HG02840 (cell line): Measurements from ENCODE around the gene DPP6.

ENCODE experiments used
- ATAC-seq: cut with Tn5 transposase; IDR thresholded peaks from one replicate; pipeline ENCODE4 v1.9.1; 2021; ENCODE audit warnings: mild to moderate bottlenecking, moderate library complexity, moderate number of reproducible peaks; ENCODE audit not compliant: unreplicated experiment, low FRiP score

The DPP6 gene

GRCh38 chr7:154324196-154324595 lies 272.0 kb downstream of the DPP6 start:
- ATAC-seq, result no peak

DNA sequence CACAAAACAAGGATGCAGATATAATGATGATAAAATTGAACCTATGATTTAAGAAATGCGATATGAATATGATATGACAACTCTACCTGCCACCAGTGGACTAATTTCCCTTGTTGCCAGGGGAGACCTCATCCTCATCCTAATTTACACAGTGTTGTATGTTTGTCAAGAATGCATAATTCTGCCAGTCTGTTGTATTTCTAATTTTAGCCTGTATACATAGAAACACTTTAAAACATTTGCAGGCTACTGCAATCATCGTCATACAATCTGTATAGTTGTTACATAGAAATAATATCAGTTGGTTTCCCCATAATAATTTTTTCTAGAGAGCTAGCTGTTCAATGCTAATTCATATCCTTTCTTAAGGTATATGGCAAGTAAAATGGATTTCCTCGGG lies 274.2 kb downstream of the DPP6 start:
- ATAC-seq, result no peak

GRCh38 chr7:154330318-154330717 lies 278.1 kb downstream of the DPP6 start:
- no peak for ATAC-seq

DNA sequence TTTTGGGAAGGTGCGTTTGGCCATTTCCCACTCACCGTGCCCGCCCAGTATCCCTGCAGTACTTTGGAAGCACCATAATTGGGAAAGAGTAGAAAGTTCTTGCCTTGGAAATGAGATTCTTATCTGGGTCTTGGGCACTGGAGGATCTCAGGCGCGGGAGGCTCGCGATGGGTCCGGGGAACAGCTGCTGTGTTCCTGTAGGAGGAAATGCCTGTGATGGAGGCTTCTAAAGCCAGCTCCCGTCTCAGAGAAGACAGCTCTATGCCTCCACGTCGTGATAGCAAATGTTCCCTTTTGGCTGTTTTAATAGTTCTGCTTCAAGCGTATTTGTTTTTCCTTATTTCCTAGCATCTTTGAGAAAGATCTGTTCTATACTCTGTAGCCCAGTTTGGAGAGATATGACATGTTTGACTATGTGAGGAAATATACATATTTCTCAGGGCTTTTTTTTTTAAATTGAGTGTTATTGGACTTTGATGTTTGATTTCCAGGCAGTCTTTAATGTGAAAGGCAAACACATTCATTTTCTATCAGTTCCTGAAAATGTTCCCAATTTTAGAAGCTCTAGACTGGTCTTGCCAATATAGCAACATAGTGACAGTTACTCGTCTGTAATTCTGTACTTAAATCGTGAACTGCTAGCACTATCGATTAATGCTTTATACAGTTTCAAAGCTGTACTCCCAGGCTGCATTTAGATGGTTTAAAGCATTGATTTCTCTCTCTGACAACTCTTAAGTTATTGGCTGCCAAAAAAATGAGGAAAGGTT lies 280.8 kb downstream of the DPP6 start:
- ATAC-seq, result no peak

DNA sequence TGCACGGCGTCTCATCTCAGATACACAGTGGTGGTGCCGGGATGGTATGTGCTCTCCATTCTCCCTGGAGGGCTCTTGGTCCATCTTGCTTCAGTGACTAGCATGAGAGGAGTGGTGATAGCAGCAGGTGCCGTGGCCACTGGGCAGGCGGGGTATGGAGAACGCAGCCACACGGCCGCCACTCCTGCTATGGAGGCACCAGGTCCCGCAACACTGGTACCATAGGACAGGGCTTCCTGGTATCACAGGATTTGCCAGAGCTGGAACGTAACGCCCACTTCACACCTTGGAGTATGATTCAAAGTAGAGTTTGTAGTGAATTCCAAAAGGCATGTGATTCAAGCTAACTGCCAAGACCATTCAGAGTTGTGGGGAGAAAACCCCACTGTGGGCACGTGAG lies 284.1 kb downstream of the DPP6 start:
- ATAC-seq, result no peak

DNA sequence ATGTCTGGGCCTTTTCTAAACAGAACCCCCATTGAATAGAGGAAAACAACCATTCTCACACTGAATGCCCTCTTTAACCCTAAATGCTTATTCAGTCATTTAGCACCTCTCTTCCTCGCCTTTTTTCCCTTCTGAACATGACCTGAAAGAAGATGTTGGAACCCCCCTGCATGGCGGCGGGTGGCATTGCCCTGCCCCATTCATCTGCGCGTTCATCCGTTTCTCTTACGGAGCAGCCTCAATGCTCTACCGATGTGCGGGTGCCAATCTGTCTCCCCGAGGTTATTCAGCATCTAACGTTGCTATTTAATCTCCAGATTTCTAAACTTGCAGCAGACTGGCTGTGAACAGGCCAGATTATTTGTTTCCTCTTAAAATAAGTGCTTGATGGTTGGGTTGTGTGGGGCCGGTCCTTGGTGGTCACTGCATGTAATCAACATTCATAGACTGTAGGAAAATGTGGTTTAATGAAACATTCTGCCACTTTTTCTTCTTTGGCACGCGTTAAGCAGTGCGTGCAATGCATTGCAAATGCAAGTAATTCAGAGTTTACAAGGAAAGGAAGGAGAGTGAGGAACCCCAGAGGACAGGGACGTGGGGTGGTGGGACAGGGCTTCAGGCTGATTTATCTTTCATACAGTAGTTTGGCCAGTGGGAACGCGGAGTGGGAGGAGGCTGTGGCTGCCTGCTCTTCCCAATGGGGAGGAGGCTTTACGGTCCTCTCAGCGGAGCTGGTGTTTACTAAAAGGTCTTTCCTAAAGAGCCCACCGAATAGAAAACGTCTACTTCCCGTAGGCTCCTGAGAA lies 286.7 kb downstream of the DPP6 start:
- no peak for ATAC-seq

DNA sequence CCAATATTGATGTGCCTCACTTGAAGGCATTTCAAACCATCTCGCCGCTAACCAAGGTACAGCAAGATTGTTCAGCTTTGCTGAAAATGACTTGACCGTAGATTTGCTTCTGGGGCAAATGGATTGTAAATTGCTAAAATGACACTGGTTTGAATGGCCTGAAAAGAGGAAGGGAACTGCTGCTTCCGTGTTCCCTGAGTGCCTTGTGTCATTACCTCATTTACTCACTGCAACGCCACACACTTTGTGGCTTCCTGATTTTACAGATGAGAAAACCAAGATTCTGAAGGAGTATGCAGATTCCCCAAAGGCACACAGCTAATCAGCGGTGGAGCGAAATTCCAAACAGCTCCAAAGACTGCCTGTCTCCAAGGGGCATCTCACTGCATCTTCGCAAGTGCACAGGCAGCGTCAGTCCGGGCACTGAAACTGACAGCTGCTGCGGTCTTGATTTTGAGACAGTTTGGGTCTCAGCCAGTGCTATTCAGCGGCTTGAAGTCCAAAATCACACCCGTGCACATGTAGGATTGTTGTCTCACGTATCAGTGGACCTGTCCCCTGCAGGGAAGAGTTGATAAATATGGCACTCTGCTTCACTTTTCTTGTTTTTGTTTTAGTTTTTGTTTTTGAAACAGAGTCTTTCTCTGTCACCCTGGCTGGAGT lies 290.9 kb downstream of the DPP6 start:
- no peak for ATAC-seq

- no peak for ATAC-seq
Measured at GRCh38 chr7:154343778-154344412, 291.7 kb downstream of the DPP6 start.

GRCh38 chr7:154345093-154345492 lies 292.9 kb downstream of the DPP6 start:
- no peak for ATAC-seq

DNA sequence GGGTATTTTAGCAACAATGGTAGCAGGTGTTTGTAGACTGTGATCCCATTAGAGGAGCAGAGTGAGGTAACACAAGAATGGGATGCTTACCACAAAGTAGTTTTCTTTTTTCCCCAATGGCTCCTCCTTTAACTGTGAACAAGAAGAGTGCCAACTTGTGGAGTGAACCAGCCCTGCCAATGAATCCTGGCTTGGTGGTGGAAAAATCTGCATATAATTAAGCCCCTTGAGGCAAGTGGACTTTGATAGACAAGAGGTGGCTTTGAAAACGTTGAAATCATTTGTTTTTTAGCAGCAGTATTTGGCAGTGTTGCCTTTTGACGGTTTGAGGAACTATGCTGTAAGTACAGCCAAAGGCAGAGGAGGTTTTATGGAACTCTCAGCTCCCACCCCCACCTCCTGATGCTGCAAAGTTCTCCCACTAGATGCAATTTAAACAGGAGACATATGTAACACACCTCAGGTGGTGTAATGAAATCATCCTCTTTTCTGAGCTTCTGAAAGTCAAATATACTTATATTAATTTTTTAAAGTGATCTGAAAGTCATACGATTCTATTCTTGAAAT lies 295.6 kb downstream of the DPP6 start:
- no peak for ATAC-seq

GRCh38 chr7:154350892-154351291 lies 298.7 kb downstream of the DPP6 start:
- no peak for ATAC-seq

DNA sequence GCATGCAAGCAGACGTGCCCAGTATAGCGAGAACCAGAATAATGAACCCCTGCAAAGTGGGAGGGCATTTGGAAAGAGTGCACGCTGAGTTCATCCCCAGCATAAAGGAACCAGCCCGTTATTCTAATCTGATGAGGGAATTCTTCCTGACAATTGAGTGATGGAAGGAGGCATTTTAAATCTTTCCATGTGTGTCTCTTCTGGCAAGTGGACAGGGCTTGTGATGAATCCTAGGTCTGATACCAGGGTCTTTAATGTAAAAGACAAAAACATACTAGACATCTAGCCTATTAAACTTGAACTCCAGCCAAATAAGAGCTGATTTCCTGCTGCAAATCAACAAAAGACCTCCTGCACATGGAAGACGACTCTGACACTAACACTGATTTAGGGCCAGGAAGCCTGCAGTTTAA lies 301.2 kb downstream of the DPP6 start:
- no peak for ATAC-seq

DNA sequence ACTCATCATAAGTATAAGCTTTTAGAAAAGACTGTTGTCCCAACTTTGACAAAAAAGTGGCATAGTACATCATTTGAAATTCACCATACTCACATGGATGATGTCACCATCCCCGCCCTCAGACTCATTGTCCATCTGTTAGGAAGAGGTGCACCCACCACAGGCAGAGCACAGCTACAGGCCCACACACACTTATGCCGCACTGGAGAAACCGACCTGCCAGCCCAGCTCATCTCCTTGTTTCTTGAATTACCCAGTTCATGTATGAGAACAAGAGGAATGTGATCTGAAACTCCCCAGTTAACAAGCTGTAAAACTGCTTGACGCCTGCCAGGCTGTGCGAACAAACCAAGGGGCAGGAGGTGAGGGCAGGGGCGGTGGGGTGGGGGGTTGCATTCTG lies 312.0 kb downstream of the DPP6 start:
- no peak for ATAC-seq

DNA sequence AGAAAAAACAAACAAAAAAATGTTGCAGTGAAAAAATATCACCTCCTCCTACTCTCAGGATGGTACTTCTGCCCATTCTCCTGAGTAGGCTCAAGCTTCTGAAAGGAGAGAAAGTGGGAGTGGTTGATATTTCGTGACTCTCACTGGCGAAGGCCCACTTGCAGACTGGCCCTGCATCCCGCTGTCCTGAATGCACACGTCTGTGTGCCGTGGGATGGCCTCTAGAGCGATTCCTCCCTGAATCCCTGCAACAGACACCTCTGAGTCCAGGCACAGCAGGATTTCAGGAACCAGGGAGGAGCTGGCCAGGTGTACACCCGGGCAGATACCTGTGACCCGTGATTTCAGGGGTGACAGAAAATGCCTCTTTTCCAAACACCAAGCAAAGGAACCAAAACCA lies 319.2 kb downstream of the DPP6 start:
- no peak for ATAC-seq

- no peak for ATAC-seq
Measured at GRCh38 chr7:154372011-154372601, 319.9 kb downstream of the DPP6 start.

- no peak for ATAC-seq
Measured at GRCh38 chr7:154373956-154374355, 321.8 kb downstream of the DPP6 start.

- ATAC-seq, result no peak
Measured at GRCh38 chr7:154375956-154376355, 323.8 kb downstream of the DPP6 start.

DNA sequence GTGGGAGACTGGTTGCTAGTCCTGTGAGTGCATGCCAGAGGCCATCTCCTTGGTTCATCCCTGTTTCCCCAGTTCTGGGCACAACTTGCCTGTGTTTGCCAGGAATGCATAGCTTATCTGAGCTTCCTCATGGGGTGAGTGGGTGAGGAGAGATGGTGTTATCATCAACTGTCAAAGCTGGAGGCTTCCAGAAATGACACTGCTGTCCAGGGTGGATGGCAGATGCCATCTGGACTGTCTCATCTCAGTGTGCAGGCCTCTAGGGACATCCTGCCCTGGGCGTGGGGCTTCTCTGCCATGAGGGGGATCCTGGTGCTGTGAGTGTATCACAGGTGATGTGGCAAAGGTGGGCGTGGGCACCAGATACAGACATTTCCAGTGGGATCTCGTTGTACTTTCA lies 328.6 kb downstream of the DPP6 start:
- no peak for ATAC-seq

DNA sequence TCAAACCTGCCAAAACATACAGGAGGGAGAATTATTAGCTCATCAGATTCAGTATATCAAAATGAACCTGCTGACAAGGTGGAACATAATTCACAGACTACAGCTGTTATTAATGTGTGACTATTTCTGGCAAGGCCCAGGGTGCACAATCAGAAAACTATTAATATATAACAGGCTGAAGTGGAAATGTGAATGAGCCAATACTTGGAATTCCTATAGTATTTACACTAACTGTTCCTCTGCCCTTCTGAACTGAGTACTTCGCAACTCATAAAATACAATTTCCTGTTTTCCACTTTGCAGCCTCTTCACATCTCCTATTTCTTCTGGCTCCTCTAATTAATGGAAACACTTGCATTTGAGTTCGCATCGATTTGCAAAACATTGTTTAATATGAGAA lies 330.8 kb downstream of the DPP6 start:
- no peak for ATAC-seq

GRCh38 chr7:154385214-154385613 lies 333.0 kb downstream of the DPP6 start:
- no peak for ATAC-seq
